CD4-positive, alpha-beta T cell treated with Interleukin-4 for 4 hours (primary cell): ENCODE data around the gene CNKSR2.

Experiments used
- DNase-seq: peaks from one replicate; pipeline ENCODE4 v3.0.0-alpha.2; 2020

CNKSR2 gene

DNA sequence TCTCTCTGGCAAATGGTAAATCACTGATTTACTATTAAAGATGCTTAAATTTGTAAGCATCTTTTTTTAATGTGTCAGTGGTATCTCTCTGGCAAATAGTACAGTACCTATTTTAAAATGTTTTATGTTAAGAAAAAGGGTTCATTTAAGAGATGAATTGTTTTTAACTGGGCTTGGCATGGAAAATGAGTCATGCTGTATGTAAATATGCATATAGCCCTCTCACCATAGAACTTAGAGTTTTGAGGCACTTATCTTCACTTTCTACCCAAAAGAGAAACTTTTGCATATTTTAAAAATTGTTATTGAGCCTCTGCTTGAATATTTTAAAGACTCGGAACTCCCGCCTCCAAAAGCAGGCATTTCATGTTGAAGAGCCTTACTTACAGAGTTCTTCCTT, 246.0 kb downstream of the CNKSR2 start:
- DNase-seq = no peak

DNA sequence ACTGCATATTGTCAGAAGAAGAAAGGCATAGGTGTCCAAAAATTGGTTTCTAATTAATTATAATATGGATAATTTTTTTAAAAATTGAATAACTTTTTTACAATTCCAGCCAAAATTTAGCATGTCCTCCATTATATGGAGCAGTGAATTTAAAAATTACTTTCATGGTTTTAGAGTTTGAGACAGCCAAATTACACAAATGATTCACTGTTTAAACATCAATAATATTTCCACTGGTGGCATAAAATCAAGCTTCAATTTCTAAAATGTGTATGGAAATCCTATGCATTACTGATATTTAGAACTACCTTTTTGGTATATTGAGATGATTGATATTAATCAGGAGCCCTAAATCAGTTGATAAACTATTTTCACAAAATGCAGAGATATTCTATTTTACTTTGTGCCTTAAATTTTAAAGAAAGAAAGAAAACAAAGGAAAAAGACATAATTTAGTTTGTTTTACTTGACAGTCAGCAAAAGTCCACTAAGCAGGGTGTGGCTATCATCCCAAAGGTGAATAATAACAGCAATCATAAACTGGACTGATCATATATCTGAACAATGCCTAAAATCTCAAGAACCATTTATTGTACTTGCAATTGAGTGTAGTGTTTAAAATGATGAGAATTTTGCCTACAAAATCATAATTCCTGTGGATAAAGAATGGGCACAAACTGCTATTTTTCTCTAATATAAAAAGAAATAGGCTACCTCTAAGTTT, 249.7 kb downstream of the CNKSR2 start:
- no peak for DNase-seq

DNA sequence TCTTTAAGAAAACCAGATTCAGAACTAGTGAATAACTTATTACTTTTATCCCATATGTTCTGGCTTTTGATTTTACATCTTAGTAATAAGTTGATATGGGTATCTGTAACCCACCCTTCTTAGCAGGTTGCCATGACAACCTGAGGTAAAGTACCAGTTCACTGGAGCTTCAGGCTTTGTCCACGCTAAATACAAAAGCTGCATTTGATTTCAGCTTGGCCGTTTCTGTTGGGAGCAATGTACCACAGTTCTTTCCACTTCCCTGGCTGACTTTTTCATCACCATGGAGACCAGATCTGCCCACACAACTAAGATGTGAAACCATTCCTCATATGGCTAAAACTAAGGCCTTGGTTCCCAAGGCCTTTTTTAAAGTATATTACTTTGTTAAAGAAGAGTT, 257.8 kb downstream of the CNKSR2 start:
- DNase-seq = no peak

GRCh38 chrX:21638311-21638710, 264.1 kb downstream of the CNKSR2 start:
- no peak for DNase-seq

DNA sequence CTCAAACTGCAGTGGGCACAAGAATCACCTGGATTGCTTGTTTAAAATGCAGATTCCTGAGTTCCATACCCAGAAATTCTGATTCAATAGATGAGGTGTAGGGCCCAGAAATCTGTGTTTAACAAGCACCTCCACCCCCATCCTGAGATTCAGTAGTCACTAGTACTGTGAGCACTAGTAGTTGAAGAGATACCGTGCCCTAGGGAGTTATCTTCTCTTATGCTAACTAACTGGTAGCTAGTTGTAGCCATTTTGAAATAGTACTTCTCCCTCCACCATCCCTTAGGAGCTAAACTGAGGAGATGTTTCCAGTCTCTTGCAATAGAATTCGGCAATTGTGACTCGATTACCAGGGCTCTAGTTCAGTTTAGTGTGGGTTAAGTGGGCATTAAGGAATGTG, 265.6 kb downstream of the CNKSR2 start:
- no peak for DNase-seq

DNA sequence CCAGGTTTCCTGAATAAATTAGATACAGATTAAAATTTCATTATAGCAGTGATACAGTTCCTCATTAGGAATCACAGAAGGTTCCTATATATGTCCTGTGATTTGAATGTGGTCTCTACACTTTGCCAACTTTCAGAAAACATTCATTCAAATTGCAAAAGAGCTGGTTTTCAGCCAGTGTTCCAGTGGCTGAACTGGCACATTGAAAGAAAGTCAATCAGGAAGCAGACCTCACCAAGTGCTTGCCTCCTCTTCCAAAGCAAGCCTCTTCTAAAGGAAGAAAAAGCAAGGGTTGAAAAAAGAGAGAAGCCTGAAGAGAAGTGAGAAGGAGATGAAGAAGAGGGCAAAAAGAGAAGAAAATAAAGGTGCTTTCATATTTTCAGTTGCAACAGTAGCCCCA, 271.2 kb downstream of the CNKSR2 start:
- DNase-seq = no peak

DNA sequence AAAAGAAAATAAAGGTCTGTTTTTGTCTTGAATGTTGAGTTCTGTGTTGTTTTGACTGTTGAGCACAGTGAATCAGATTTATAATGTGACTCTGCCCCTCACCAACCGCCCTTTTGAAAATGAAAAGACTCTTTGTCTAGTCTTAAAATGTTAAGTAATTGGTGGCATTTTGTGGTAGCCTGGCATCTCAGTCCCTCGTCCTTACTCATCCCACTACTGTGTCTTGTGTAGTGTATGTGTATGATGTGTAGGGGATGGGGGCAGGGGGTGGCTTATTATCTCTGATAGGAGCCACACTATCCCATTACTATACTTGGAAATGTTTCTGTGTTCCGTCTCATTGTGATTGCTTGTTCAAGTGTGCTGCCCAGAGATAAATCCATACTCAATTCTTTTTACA, 271.7 kb downstream of the CNKSR2 start:
- DNase-seq = no peak

DNA sequence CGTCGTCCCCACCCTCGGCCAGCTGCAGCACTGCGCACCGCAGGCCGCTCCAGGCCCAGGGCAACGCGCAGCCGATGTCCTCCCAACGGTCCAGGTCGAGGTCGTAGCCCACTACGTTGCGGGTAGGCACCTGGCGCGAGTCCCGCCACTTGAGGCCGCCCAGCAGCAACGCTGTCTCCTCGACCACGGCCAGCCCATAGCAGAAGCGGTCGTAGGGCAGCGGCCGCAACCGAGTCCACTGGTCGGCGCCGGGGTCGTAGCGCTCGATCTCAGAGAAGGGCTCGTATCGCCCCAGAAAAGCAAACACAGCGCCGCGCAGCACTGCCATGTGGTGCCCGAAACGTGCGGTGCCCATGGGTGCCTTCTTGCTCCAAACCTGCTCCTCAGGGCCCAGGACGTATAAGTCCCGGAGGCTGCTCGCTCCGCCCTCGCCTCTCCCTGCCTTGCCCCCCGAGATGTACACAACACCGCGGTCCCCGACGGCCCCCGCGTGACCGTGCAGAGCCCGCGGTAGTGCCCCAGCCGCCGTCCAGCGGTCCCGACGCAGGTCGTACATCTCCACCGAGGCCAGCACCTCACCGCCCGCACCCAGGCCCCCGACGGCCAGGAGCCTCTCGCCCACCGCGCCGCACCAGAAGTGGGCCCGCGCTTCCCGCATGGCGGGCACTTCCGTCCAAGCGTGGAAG, 281.8 kb downstream of the CNKSR2 start:
- DNase-seq = no peak

- no peak for DNase-seq
Measured at GRCh38 chrX:21656587-21657317, 282.5 kb downstream of the CNKSR2 start.

GRCh38 chrX:21657318-21658151, 283.3 kb downstream of the CNKSR2 start:
- no peak for DNase-seq

- no peak for DNase-seq
Measured at GRCh38 chrX:21658152-21658737, 284.0 kb downstream of the CNKSR2 start, which contains the start of gene KLHL34. Gene KLHL34 (minus strand): TSS chrX:21658330. CDS start chrX:21657788, 542 bp downstream.

DNA sequence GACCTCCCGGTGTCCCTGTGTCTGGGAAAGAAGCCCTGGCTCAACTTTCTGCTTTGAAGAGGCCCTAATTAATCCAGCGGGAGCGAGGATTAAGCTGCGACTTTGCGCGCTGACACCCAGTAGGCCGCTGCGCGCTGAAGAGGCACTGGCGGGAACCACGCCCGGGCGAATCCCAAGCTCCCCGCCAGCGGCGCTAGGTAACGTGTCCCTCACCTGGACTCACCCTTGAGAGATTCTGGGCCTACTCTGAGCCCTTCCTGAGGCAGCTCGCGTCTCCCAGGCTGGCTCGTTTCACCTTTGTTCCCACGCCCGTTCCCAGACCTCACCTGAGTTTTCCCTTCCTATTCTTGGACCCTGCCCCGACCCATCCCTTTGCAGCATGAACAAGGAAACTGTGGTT, 284.5 kb downstream of the CNKSR2 start:
- no peak for DNase-seq

GRCh38 chrX:21659320-21659719, 285.1 kb downstream of the CNKSR2 start:
- DNase-seq = no peak

GRCh38 chrX:21660156-21660555, 285.9 kb downstream of the CNKSR2 start:
- no peak for DNase-seq

DNA sequence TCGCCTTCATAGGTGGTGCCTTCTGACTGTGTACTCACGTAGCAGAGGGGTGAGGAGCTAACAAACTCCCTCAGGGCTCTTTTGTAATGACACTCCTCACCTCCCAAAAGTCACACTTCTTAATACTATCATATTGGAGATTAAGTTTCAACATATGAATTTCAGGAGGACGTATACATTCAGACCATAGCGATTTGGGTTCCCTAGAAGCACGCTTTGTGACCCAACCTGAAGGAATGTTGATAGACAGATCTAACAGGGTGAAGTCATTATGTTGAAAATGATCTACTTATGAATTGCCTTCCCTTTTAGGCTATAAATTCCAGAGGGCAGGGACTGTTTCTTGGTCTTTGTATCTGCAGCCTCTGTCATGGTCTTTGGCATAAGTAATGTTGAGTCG, 287.1 kb downstream of the CNKSR2 start:
- no peak for DNase-seq

GRCh38 chrX:21662761-21663160, 288.5 kb downstream of the CNKSR2 start:
- no peak for DNase-seq

GRCh38 chrX:21666252-21666651, 292.0 kb downstream of the CNKSR2 start:
- DNase-seq = no peak

GRCh38 chrX:21666679-21667078, 292.5 kb downstream of the CNKSR2 start:
- no peak for DNase-seq

DNA sequence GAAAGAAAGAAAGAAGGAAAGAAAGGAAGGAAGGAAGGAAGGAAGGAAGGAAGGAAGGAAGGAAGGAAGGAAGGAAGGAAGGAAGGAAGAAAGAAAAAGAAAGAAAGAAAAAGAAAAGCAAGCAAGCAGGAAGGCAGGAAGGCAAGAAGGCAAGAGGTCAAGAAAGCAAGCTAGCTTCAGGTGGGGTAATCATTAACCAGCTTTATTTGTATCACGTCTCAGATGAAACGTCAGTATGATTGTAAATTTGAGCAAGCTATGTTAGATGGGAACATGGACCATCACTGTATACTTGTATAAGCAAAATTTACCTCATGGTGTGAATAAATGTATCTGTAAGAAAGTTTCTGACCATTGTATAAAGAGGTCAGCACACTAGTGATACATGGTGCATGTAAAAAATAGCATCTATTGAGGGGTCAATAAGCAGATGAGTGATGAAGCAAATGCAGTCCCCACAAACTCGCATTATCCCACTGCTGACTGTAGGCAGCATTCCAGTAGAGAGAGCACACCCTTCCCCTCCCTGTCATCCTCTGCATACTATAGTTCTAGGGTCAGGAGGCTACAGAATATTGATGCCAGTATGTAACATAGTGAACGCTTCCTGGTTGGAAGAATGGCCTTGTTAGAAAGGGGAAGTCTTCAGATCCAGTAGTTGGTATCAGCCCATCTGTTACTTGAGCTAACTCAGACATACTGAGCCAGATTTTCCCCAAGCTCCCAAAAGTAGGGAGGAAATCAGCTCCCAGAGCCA, 300.4 kb downstream of the CNKSR2 start:
- no peak for DNase-seq

DNA sequence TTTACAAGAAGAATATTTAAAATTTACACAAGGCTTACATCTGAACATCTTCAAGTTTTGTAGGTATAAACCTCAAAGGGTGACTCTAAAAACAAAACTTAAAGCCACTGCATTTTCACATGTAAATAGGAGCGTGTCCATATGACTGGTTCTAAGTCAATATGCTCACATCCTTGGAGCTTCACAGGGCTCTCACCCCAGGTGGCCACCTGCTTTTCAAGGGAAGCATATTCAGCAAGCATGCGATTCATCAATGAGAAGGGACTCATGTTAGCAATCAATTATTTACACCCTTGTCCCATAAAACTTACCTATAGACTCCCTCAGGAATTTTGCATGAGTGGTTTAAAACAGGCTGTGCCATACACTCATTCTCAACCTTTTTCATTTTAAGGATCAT, 301.7 kb downstream of the CNKSR2 start:
- no peak for DNase-seq

- no peak for DNase-seq
Measured at GRCh38 chrX:21678048-21678612, 303.9 kb downstream of the CNKSR2 start.
